Astrocyte of the cerebellum (primary cell): ENCODE results near the gene NCOR2.

Experiments used
- DNase-seq: peaks from one replicate; pipeline ENCODE4 v3.0.0-alpha.2; 2011; ENCODE audit warnings: low read depth
- H3K4me3 ChIP-seq: 2 replicates; pipeline ENCODE4 v1.5.1; 2011; ENCODE audit warnings: mild to moderate bottlenecking, low read depth, low read length, moderate library complexity
- in situ Hi-C: cut with HindIII; loops from 2 replicates; pipeline ENCODE4 v1.10.0; 2017; ENCODE audit warnings: low sequenced_read_pairs
- TF ChIP-seq, protein P1 (sequence below): IDR thresholded peaks from 2 replicates; pipeline ENCODE4 v1.5.1; 2012; ENCODE audit warnings: low read length, low read depth, moderate library complexity, mild to moderate bottlenecking; ENCODE audit errors: missing control alignments

NCOR2 gene

GRCh38 chr12:124529565-124530276 lies 37.7 kb downstream of the NCOR2 start:
- in situ Hi-C loops, result no loop called here

DNA sequence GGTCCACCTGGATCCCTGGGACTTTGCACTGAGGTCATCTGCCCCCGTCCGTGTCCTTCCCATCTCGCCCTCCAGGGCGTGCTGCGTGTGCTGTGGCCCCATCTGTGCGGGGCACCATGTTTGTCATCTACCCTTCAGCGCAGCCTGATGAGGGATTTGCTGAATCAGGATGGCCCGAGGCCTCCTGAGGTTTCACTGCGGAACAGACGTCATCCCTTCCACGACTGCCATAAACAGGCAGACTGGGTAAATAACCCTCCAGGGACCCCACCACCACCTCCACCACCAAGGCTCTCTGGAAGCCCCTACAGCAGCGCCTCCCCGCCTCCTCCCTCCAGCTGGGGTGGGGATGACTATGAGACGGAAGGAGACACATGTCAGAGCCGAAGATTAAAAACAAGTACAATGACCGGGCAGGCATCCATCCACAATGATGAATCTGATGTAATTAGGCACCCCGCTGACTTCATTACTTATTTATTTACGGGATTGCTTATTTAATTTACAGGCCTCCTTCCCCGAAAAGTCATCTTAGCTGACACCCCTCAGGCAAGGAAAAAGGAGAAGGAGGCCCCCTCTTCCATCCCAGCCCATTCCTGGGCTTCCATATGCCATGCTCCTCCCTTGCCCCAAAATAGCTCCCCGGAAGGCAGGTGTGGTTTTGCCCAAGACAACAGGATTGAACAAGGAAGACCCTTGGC lies 39.4 kb downstream of the NCOR2 start:
- DNase-seq, result no peak
- in situ Hi-C loops, result no loop called here
- TF ChIP-seq, protein P1, sequence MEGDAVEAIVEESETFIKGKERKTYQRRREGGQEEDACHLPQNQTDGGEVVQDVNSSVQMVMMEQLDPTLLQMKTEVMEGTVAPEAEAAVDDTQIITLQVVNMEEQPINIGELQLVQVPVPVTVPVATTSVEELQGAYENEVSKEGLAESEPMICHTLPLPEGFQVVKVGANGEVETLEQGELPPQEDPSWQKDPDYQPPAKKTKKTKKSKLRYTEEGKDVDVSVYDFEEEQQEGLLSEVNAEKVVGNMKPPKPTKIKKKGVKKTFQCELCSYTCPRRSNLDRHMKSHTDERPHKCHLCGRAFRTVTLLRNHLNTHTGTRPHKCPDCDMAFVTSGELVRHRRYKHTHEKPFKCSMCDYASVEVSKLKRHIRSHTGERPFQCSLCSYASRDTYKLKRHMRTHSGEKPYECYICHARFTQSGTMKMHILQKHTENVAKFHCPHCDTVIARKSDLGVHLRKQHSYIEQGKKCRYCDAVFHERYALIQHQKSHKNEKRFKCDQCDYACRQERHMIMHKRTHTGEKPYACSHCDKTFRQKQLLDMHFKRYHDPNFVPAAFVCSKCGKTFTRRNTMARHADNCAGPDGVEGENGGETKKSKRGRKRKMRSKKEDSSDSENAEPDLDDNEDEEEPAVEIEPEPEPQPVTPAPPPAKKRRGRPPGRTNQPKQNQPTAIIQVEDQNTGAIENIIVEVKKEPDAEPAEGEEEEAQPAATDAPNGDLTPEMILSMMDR, result peak; percentile 9
- no peak overlapping the region for H3K4me3 ChIP-seq

More at GRCh38 chr12:124529565-124530276, 37.7 kb downstream of the NCOR2 start:
- no peak for DNase-seq
- no peak overlapping the region for H3K4me3 ChIP-seq
- TF ChIP-seq, protein P1, result no peak

DNA sequence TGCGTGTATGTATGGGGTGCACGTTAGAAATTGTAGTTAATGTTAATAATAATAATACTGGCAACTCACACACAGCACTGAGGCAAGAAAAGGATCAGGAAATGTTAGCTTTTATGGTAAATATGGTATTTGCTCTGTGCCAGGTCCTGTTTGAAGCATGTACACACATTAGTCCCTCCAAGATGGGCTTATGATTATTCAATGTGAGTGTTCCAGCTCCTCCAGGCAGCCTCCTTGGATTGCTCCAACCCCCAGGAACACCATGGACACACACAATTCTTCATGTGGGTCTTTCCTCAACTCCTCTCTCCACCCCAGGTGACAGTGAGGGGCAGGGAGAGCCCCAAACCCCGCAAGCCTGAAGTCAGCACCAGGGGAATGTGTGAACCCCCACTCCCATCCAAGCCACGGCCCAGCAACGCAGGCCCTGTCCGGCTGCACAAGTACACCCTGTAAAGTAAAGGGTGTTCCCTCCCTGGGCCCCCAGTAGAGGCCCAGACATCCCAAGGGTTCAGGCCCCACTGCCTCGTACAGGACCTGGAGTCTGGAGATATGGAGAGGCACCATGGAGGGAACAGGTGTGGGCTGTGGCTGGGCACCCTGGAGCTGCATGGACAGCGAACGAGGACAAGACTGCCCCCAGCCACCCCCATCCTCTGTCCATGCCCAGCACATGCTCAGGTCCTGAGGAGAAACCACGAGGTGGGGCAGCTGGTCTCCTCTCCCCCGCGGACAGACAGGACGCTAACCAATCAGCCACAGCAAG lies 41.3 kb downstream of the NCOR2 start:
- no peak for DNase-seq
- in situ Hi-C loops, result no loop called here
- TF ChIP-seq, protein P1, result no peak
- H3K4me3 ChIP-seq, result no peak overlapping the region

- no peak for DNase-seq
- H3K4me3 ChIP-seq, result no peak overlapping the region
- in situ Hi-C loops, result no loop called here
- TF ChIP-seq, protein P1, result no peak
These were observed 42.0 kb downstream of the NCOR2 start for GRCh38 chr12:124525455-124525854.

DNA sequence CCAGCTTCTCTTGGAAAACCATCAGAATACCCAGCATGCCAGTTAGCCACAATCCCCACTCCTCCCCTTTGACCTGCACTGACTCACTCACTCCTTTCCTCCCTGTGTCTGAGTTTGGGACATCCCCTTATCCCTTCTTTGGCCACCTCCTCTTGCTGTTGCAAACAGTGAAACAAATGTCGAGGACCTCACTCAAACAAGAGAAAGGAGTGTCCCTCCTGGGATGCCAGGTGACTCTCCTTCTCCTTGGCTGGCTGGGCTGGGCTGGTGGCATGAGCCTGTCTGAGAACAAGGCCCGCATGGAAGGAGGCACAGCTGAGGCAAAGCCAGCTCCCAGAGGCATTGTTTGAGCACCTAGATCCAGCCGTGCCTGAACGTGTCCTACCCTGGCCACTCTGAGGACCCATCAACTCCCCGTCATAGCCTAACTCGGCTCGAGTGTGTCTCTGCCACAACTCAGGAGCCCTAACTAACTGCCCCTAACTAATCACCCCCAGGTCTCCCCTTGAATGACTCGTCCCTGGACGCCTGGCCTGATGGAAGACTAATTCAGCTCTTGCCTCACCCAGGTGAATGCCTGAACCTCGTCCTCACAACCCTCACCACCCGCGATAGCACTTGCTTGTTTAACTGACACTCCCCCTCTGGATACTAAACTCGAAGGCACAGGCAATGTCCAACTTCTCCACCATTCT lies 43.0 kb downstream of the NCOR2 start:
- DNase-seq, result no peak
- no peak overlapping the region for H3K4me3 ChIP-seq
- in situ Hi-C loops, result loop anchor here (5.0 kb wide), 1 partner anchor 38 kb away; no protein-coding TSS in a partner anchor
- TF ChIP-seq, protein P1, result no peak

- TF ChIP-seq, protein P1, result no peak
These were observed 44.3 kb downstream of the NCOR2 start for GRCh38 chr12:124523071-124523470.

More at GRCh38 chr12:124523071-124523470, 44.3 kb downstream of the NCOR2 start:
- no peak overlapping the region for H3K4me3 ChIP-seq
- in situ Hi-C loops, result loop anchor here (5.0 kb wide), 1 partner anchor 39 kb away; no protein-coding TSS in a partner anchor
- DNase-seq, result no peak
